Neural progenitor cell (in vitro differentiated cells): Measurements from ENCODE around the gene GALNT13. TPM values are rescaled to one million over a fixed set of nuclear protein-coding genes. Genes with fewer than 3 reads are reported as not detected.

Experiments used
- DNase-seq: peaks from one replicate; pipeline ENCODE4 v3.0.0-alpha.2; 2016; ENCODE audit warnings: low spot score
- H2AFZ ChIP-seq: fragments of 200-600 bp; sonication (generic); replicated peaks from 2 replicates; pipeline ENCODE4 v1.6.1; 2016; ENCODE audit warnings: antibody characterized with exemption
- H3F3A ChIP-seq: fragments of 200-600 bp; sonication (generic); 2 replicates; pipeline ENCODE4 v1.6.1; 2016; ENCODE audit warnings: antibody characterized with exemption, low read depth
- H3K27ac ChIP-seq: fragments of 200-600 bp; sonication (generic); 2 replicates; pipeline ENCODE4 v1.5.1; 2016; ENCODE audit warnings: mild to moderate bottlenecking
- H3K27me3 ChIP-seq: fragments of 200-600 bp; sonication (generic); 2 replicates; pipeline ENCODE4 v1.6.1; 2016; ENCODE audit warnings: mild to moderate bottlenecking, moderate library complexity
- H3K36me3 ChIP-seq: fragments of 200-600 bp; sonication (generic); 2 replicates; pipeline ENCODE4 v1.5.1; 2016
- H3K4me1 ChIP-seq: fragments of 200-600 bp; sonication (generic); 2 replicates; pipeline ENCODE4 v1.6.1; 2016; ENCODE audit warnings: mixed run types
- H3K4me2 ChIP-seq: fragments of 200-600 bp; sonication (generic); 2 replicates; pipeline ENCODE4 v1.6.1; 2016
- H3K4me3 ChIP-seq: fragments of 200-600 bp; sonication (generic); 2 replicates; pipeline ENCODE4 v1.5.1; 2016
- H3K79me2 ChIP-seq: fragments of 200-600 bp; sonication (generic); 2 replicates; pipeline ENCODE4 v1.6.1; 2016; ENCODE audit warnings: low read depth
- H3K9ac ChIP-seq: fragments of 200-600 bp; sonication (generic); 2 replicates; pipeline ENCODE4 v1.6.1; 2016
- H3K9me3 ChIP-seq: fragments of 200-600 bp; sonication (generic); 2 replicates; pipeline ENCODE4 v1.5.1; 2016; ENCODE audit warnings: low read depth
- H4K20me1 ChIP-seq: fragments of 200-600 bp; sonication (generic); 2 replicates; pipeline ENCODE4 v1.6.1; 2016; ENCODE audit warnings: low read depth
- H3K27ac Mint-ChIP-seq: 3 replicates; pipeline ENCODE4 v1.8.0; 2021; ENCODE audit warnings: mixed read lengths
- H3K27me3 Mint-ChIP-seq: 2 replicates; pipeline ENCODE4 v1.8.0; 2022; ENCODE audit warnings: low read depth, mild to moderate bottlenecking, inconsistent platforms, moderate library complexity, mixed read lengths; ENCODE audit not compliant: insufficient read depth
- H3K36me3 Mint-ChIP-seq: 3 replicates; pipeline ENCODE4 v1.8.0; 2021; ENCODE audit warnings: mixed read lengths
- H3K4me1 Mint-ChIP-seq: 3 replicates; pipeline ENCODE4 v1.8.0; 2021; ENCODE audit warnings: mixed read lengths
- H3K4me3 Mint-ChIP-seq: 3 replicates; pipeline ENCODE4 v1.8.0; 2021; ENCODE audit warnings: mild to moderate bottlenecking, moderate library complexity, mixed read lengths
- H3K9me3 Mint-ChIP-seq: 3 replicates; pipeline ENCODE4 v1.8.0; 2020; ENCODE audit warnings: mixed read lengths
- EZH2 ChIP-seq: fragments of 200-600 bp; sonication (generic); IDR thresholded peaks from 2 replicates; pipeline ENCODE4 v1.6.1; 2017; ENCODE audit warnings: antibody characterized with exemption, mild to moderate bottlenecking, moderate library complexity
- EZH2phosphoT487 ChIP-seq: fragments of 200-600 bp; sonication (generic); IDR thresholded peaks from 2 replicates; pipeline ENCODE4 v1.6.1; 2017; ENCODE audit warnings: antibody characterized with exemption
- total RNA-seq: library from RNA; depleted of rRNA; stranded (reverse); fragments of >200 nt; gene quantifications from 2 replicates; pipeline ENCODE4 v1.2.3, GENCODE V29; 2015; ENCODE audit warnings: low replicate concordance
- TF ChIP-seq, protein P1 (sequence below): fragments of 200-600 bp; sonication (generic); IDR thresholded peaks from 2 replicates; pipeline ENCODE4 v1.5.1; 2017; ENCODE audit warnings: antibody characterized with exemption, mild to moderate bottlenecking

Gene GALNT13
- total RNA-seq, 1 donor from 2014 or later: 5.9 TPM

DNA sequence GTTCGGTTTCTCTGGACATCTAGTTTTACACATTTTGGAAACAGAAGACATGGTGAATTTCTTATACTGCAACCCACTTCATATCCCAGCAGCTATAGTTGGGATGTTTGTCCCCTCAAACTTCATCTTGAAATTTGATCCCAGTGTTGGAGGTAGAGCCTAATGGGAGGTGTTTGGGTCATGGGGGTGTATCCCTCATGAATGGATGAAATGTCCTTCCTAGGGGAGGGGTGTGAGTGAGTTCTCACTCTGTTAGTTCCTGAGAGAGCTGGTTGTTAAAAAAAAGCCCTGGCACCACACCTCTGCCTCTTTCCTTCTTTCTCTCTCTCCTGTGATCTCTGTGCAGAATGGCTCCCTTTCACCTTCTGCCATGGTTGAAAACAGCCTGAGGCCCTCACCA lies 457.8 kb downstream of the GALNT13 start:
- Histone ChIP-seq H3K27me3 (no peaks in the 10 kb centered on the region), H3K9ac (no peak overlapping the region), H3K79me2 (no peaks in the 10 kb centered on the region), H3K4me1 (no peaks in the 10 kb centered on the region), H3K36me3 (no peaks in the 10 kb centered on the region), H2AFZ (no peak overlapping the region), H3F3A (no peaks in the 10 kb centered on the region), H3K9me3 (no peaks in the 10 kb centered on the region), H4K20me1 (no peaks in the 10 kb centered on the region), H3K4me2 (no peak overlapping the region), H3K4me3 (no peak overlapping the region), H3K27ac (no peak overlapping the region)
- no peak for TF ChIP-seq EZH2phosphoT487
- TF ChIP-seq, protein P1, sequence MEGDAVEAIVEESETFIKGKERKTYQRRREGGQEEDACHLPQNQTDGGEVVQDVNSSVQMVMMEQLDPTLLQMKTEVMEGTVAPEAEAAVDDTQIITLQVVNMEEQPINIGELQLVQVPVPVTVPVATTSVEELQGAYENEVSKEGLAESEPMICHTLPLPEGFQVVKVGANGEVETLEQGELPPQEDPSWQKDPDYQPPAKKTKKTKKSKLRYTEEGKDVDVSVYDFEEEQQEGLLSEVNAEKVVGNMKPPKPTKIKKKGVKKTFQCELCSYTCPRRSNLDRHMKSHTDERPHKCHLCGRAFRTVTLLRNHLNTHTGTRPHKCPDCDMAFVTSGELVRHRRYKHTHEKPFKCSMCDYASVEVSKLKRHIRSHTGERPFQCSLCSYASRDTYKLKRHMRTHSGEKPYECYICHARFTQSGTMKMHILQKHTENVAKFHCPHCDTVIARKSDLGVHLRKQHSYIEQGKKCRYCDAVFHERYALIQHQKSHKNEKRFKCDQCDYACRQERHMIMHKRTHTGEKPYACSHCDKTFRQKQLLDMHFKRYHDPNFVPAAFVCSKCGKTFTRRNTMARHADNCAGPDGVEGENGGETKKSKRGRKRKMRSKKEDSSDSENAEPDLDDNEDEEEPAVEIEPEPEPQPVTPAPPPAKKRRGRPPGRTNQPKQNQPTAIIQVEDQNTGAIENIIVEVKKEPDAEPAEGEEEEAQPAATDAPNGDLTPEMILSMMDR: no peak
- no peak for TF ChIP-seq EZH2
- Mint-ChIP-seq H3K4me1 (peaks cover 12% of the 10 kb centered on the region), H3K27me3 (no peaks in the 10 kb centered on the region), H3K4me3 (no peak overlapping the region), H3K9me3 (no peaks in the 10 kb centered on the region), H3K27ac (no peak overlapping the region), H3K36me3 (no peaks in the 10 kb centered on the region)
- DNase-seq: no peak

DNA sequence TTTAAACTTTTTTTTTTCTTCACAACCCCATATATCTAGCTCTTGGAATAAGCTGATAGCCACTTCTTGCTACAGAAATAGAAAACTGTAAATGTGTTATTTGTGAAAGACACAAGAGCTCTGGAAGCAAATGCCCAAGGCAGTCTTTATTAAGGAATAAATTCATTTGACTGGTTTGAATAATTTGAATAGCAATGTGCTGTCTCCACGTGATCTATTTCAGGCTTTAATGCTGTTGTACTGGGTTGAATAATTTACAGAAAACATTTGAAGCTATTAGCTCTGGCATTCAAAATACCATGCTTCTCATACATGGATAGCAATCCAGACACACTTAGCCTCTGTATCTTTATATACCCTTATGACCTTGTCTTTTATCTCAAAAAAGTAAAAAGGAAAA lies 460.1 kb downstream of the GALNT13 start:
- Mint-ChIP-seq H3K27me3 (no peaks in the 10 kb centered on the region), H3K4me1 (peaks cover 14% of the 10 kb centered on the region), H3K4me3 (no peak overlapping the region), H3K27ac (no peak overlapping the region), H3K9me3 (no peaks in the 10 kb centered on the region), H3K36me3 (no peaks in the 10 kb centered on the region)
- H2AFZ ChIP-seq: no peak overlapping the region
- no peaks in the 10 kb centered on the region for H3K9me3 ChIP-seq
- no peak overlapping the region for H3K9ac ChIP-seq
- no peak overlapping the region for H3K27ac ChIP-seq
- no peaks in the 10 kb centered on the region for H3K27me3 ChIP-seq
- no peaks in the 10 kb centered on the region for H3K79me2 ChIP-seq
- no peaks in the 10 kb centered on the region for H3K4me1 ChIP-seq
- H3F3A ChIP-seq: no peaks in the 10 kb centered on the region
- DNase-seq: no peak
- H3K36me3 ChIP-seq: no peaks in the 10 kb centered on the region
- H3K4me3 ChIP-seq: no peak overlapping the region
- TF ChIP-seq EZH2phosphoT487: no peak
- TF ChIP-seq EZH2: no peak
- TF ChIP-seq, protein P1: no peak
- no peak overlapping the region for H3K4me2 ChIP-seq
- no peaks in the 10 kb centered on the region for H4K20me1 ChIP-seq

DNA sequence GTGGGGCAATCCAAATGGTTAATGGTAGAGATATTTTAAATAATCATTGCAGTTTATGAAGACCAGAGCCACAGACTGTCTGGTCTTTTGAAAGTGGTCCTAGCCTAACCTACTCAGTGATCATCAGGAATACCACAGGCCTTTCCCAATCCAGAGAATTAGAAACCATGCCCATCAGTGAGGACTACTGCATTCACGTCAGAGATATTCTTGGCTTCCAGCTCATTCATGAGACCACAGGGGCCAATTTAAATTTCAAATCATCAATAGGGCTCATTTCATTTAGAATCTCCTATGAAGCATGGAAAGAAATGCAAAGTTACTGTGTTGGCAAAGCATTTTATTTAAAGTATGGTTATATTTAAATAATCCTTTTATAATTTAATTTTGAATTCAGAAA lies 464.5 kb downstream of the GALNT13 start:
- H3F3A ChIP-seq: no peaks in the 10 kb centered on the region
- no peaks in the 10 kb centered on the region for H3K27me3 Mint-ChIP-seq
- no peaks in the 10 kb centered on the region for H3K9me3 Mint-ChIP-seq
- H3K4me1 ChIP-seq: no peaks in the 10 kb centered on the region
- DNase-seq: no peak
- no peak overlapping the region for H3K4me3 Mint-ChIP-seq
- no peak overlapping the region for H3K27ac ChIP-seq
- no peak overlapping the region for H3K4me3 ChIP-seq
- H3K36me3 ChIP-seq: no peaks in the 10 kb centered on the region
- no peaks in the 10 kb centered on the region for H4K20me1 ChIP-seq
- no peak overlapping the region for H2AFZ ChIP-seq
- no peaks in the 10 kb centered on the region for H3K27me3 ChIP-seq
- no peak overlapping the region for H3K4me2 ChIP-seq
- TF ChIP-seq, protein P1: no peak
- TF ChIP-seq EZH2: no peak
- no peak for TF ChIP-seq EZH2phosphoT487
- H3K27ac Mint-ChIP-seq: no peak overlapping the region
- no peak overlapping the region for H3K9ac ChIP-seq
- H3K36me3 Mint-ChIP-seq: no peaks in the 10 kb centered on the region
- H3K9me3 ChIP-seq: no peaks in the 10 kb centered on the region
- H3K79me2 ChIP-seq: no peaks in the 10 kb centered on the region
- H3K4me1 Mint-ChIP-seq: peaks cover 14% of the 10 kb centered on the region
